ENCODE results near the gene LIMK1.
"Not testable (repeated sequence)": the region's sequence is repeated elsewhere in the genome, so short reads cannot be mapped to it uniquely, and the experiment has no call there.

The LIMK1 gene

DNA sequence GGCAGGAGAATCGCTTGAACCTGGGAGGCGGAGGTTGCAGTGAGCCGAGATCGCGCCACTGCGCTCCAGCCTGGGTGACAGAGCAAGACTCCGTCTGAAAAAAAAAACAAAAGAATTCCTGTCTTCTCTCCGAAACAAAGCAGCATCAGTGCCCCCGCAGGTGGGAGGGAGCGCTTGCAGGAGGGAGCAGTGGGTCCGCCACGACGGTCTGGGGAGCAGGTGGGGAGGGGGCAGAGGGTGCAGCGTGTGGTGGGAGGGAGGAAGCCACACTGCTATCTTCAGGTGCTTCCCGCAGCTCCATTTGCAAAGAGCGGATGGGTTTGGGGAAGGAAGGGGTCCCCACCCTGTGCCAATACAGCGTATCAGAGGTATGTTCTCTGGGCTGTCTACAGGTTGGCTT lies 31.7 kb downstream of the LIMK1 start:
- Histone ChIP-seq H3K4me1 (no peaks in the 10 kb centered on the region), H3K27me3 (ENCODE audit: control insufficient read depth, insufficient read depth, low read length) (no peaks in the 10 kb centered on the region), H3K9me3 (ENCODE audit: control insufficient read depth, low read length) (no peaks in the 10 kb centered on the region), H3K9ac (no peak overlapping the region), H3K27ac (no peak overlapping the region), H3K4me2 (ENCODE audit: low read length) (no peak overlapping the region), H3K4me3 (ENCODE audit: low read depth, low read length) (no peak overlapping the region), H3K79me2 (no peaks in the 10 kb centered on the region), H3K36me3 (ENCODE audit: control insufficient read depth, insufficient read depth, low read length) (no peaks in the 10 kb centered on the region), H2AFZ (no peak overlapping the region)
- TF ChIP-seq, protein P1, sequence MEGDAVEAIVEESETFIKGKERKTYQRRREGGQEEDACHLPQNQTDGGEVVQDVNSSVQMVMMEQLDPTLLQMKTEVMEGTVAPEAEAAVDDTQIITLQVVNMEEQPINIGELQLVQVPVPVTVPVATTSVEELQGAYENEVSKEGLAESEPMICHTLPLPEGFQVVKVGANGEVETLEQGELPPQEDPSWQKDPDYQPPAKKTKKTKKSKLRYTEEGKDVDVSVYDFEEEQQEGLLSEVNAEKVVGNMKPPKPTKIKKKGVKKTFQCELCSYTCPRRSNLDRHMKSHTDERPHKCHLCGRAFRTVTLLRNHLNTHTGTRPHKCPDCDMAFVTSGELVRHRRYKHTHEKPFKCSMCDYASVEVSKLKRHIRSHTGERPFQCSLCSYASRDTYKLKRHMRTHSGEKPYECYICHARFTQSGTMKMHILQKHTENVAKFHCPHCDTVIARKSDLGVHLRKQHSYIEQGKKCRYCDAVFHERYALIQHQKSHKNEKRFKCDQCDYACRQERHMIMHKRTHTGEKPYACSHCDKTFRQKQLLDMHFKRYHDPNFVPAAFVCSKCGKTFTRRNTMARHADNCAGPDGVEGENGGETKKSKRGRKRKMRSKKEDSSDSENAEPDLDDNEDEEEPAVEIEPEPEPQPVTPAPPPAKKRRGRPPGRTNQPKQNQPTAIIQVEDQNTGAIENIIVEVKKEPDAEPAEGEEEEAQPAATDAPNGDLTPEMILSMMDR (IDR thresholded peaks at IDR 0.05): no peak

DNA sequence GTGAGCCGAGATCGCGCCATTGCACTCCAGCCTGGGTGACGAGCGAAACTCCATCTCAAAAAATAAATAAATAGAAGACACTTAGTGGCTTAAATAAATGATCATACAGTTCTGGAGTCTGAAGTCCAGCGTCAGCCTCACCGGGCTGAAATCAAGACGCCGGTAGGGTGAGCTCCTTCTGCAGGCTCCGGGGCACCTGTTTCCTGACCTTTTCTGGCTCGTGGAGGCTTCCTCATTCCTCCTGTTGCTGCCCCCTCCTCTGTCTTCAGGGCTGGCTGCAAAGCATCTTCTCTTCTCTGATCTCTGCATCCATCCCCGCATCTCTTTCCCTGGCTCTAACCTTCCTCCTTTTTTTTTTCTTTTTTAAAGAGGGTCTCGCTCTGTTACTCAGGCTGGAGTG lies 32.8 kb downstream of the LIMK1 start:
- no peak overlapping the region for H3K27ac ChIP-seq
- no peaks in the 10 kb centered on the region for H3K27me3 ChIP-seq (ENCODE audit: control insufficient read depth, insufficient read depth, low read length)
- no peaks in the 10 kb centered on the region for H3K79me2 ChIP-seq
- TF ChIP-seq, protein P1 (IDR thresholded peaks at IDR 0.05): no peak
- no peak overlapping the region for H3K4me3 ChIP-seq (ENCODE audit: low read depth, low read length)
- no peaks in the 10 kb centered on the region for H3K4me1 ChIP-seq
- no peaks in the 10 kb centered on the region for H3K36me3 ChIP-seq (ENCODE audit: control insufficient read depth, insufficient read depth, low read length)
- no peak overlapping the region for H2AFZ ChIP-seq
- H3K9ac ChIP-seq: no peak overlapping the region
- H3K4me2 ChIP-seq (ENCODE audit: low read length): no peak overlapping the region
- H3K9me3 ChIP-seq (ENCODE audit: control insufficient read depth, low read length): no peaks in the 10 kb centered on the region

DNA sequence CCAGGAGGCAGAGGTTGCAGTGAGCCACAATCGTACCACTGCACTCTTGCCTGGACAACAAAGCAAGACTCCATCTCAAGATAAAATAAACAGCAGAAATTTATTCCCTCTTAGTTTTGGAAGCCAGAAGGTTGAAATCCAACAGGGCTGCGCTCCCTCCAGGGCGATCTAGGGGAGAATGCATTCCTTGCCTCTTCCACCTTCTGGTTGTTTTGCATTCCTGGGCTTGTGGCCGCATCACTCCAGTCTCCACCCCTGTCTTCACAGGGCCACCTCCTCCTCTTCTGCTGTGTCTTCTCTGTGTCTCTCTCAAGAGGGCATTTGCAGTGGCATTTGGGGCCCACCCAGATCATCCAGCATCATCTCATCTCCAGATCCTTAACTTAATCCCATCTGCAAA lies 36.2 kb downstream of the LIMK1 start:
- Histone ChIP-seq H3K36me3 (ENCODE audit: control insufficient read depth, insufficient read depth, low read length) (no peaks in the 10 kb centered on the region), H3K4me2 (ENCODE audit: low read length) (no peak overlapping the region), H3K4me1 (no peaks in the 10 kb centered on the region), H3K27ac (no peak overlapping the region), H3K4me3 (ENCODE audit: low read depth, low read length) (no peak overlapping the region), H3K9me3 (ENCODE audit: control insufficient read depth, low read length) (no peaks in the 10 kb centered on the region), H3K27me3 (ENCODE audit: control insufficient read depth, insufficient read depth, low read length) (no peaks in the 10 kb centered on the region), H2AFZ (no peak overlapping the region), H3K79me2 (no peaks in the 10 kb centered on the region), H3K9ac (no peak overlapping the region)
- TF ChIP-seq, protein P1 (IDR thresholded peaks at IDR 0.05): no peak

DNA sequence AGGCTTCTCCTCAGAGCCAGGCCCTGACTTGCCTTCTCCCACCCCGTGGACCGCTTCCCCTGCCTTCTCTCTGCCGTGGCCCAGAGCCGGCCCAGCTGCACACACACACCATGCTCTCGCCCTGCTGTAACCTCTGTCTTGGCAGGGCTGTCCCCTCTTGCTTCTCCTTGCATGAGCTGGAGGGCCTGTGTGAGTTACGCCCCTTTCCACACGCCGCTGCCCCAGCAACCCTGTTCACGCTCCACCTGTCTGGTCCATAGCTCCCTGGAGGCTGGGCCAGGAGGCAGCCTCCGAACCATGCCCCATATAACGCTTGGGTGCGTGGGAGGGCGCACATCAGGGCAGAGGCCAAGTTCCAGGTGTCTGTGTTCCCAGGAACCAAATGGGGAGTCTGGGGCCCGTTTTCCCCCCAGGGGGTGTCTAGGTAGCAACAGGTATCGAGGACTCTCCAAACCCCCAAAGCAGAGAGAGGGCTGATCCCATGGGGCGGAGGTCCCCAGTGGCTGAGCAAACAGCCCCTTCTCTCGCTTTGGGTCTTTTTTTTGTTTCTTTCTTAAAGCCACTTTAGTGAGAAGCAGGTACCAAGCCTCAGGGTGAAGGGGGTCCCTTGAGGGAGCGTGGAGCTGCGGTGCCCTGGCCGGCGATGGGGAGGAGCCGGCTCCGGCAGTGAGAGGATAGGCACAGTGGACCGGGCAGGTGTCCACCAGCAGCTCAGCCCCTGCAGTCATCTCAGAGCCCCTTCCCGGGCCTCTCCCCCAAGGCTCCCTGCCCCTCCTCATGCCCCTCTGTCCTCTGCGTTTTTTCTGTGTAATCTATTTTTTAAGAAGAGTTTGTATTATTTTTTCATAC lies 38.0 kb downstream of the LIMK1 start:
- Histone ChIP-seq H2AFZ (no peak overlapping the region), H3K9me3 (ENCODE audit: control insufficient read depth, low read length) (no peaks in the 10 kb centered on the region), H3K27ac (no peak overlapping the region), H3K4me3 (ENCODE audit: low read depth, low read length) (no peak overlapping the region), H3K36me3 (ENCODE audit: control insufficient read depth, insufficient read depth, low read length) (no peaks in the 10 kb centered on the region), H3K27me3 (ENCODE audit: control insufficient read depth, insufficient read depth, low read length) (no peaks in the 10 kb centered on the region), H3K79me2 (no peaks in the 10 kb centered on the region), H3K4me1 (no peaks in the 10 kb centered on the region), H3K9ac (no peak overlapping the region), H3K4me2 (ENCODE audit: low read length) (no peak overlapping the region)
- TF ChIP-seq, protein P1 (IDR thresholded peaks at IDR 0.05): no peak

DNA sequence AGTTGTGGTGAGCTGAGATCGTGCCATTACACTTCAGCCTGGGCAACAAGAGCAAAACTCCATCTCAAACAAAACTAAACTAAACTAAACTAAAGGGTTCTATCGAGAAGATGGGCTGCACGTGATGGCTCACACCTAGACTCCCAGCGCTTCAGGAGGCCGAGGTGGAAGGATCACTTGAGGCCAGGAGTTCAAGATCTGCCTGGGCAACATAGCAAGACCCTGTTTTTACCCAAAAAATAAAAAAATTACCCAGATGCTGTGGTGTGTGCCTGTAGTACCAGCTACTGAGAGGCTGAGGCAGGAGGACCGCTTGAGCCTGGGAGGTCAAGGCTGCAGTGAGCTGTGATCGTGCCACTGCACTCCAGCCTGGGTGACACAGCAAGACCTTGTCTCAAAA lies 40.3 kb downstream of the LIMK1 start:
- not testable (repeated sequence) for H3K79me2 ChIP-seq; H3K27me3 ChIP-seq (ENCODE audit: control insufficient read depth, insufficient read depth, low read length); H3K9ac ChIP-seq; H3K4me2 ChIP-seq (ENCODE audit: low read length); H3K36me3 ChIP-seq (ENCODE audit: control insufficient read depth, insufficient read depth, low read length); H2AFZ ChIP-seq; H3K4me1 ChIP-seq; H3K9me3 ChIP-seq (ENCODE audit: control insufficient read depth, low read length); H3K27ac ChIP-seq; H3K4me3 ChIP-seq (ENCODE audit: low read depth, low read length)
